ENCODE measurements around the gene COL4A2.

COL4A2 gene

DNA sequence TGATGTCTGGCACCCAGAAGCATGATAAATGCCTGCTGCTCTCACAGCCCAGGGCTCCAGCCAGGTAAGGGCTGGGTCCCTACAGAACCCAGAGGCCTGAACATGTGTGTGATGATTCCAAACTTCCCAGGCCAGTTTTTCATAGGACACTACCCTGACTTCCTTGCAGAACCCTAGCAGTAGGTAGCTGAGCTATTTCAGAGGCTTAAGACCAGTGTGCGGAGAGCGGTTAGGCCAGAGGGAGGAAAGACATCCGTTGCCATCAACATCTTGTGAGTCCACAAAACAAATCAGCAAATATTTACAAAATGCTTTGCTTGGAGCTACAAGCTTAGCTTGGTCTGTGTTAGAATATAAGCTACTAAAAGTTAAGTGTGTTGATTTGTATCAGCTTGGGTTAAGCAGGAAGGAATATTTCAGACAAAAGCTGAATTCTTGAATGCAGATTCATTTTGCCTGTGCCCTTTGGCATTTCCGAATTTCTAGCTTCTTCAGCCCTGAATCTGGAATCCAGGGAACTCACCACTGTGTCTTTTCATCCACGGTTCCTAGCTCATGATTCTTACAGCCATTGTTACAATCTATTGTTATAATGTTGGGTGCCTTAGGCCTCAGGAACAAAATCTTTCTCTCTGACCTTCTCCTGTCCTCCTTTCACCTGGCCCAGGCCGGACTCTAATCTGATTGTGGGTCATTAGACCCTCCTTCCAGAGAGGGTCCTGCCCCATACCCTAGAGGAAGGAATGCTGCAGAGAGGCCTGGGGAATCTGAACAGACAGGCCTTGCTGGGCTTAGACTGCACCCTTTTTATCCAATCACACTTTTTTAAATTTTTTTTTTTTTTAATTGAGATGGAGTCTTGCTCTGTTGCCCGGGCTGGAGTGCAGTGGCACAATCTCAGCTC lies 242.1 kb downstream of the COL4A2 start:
- no peak for DNase-seq

DNA sequence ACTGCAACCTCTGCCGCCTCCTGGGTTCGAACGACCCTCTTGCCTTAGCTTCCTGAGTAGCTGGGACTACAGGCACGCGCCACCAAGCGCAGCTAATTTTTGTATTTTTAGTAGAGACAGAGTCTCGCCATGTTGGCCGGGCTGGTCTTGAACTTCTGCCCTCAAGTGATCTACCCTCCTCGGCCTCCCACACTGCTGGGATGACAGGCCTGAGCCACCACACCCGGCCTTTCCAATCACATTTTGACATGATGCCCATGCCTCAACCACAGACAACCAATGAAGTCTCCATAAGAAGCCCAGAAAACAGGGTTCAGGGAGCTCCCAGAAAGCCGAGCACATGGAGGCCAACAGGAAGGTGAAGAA lies 242.7 kb downstream of the COL4A2 start:
- DNase-seq: no peak

DNA sequence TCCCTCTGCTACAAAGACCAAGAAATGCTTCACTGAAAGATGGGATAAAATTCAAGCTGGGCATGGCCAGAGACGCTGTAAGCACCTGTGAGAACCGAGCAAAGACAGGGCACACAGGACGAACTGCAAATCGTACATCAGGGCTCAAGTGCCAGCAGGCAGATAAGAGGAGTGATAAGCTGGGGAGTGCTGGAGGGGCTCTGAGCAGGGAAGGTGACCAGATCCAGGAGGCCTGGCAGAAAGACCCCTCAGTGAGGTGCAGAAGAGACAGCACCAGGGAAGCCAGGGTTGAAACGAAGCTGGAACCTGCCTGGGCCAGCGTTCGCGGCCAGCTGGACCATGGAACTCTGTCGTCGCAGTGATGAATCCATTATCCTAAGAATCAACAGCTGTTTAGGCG lies 244.2 kb downstream of the COL4A2 start:
- DNase-seq: no peak

DNA sequence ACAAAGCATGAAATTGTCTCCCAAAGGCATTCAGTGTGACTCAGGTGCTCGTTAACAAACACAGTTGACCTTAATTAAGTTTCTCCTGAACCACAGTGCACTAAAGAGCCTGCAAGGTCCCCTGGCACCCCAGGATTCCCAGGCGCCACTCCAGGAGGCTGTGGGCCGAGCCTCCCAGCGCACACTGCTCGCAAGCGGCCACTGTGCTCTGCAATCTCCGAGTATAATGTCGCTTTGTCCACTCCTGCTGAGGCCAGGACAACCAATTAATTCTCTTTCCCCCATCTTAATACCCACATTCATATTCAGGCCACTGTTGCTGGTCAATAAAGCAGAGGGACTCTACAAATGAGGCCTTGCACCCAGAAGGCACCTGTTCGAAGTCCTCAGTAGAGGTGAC lies 245.7 kb downstream of the COL4A2 start:
- no peak for DNase-seq

DNA sequence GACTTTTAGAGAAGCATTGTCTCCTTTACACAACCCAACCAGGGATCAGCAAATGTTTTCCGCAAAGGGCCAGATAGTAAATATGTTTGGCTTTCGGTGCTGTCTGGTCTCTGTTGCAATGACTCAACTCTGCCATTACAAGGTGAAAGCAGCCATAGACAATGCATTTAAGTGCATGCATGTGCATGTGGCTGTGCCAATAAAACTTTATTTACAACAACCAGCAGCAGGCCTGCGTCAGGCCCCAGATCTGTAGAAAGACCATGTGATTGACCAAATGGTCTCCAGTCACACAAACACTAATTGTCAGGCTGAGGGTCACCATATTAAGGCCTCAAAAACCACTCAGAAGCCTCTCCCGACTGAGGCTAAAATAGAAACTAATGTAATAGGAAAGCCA lies 246.3 kb downstream of the COL4A2 start:
- no peak for DNase-seq

DNA sequence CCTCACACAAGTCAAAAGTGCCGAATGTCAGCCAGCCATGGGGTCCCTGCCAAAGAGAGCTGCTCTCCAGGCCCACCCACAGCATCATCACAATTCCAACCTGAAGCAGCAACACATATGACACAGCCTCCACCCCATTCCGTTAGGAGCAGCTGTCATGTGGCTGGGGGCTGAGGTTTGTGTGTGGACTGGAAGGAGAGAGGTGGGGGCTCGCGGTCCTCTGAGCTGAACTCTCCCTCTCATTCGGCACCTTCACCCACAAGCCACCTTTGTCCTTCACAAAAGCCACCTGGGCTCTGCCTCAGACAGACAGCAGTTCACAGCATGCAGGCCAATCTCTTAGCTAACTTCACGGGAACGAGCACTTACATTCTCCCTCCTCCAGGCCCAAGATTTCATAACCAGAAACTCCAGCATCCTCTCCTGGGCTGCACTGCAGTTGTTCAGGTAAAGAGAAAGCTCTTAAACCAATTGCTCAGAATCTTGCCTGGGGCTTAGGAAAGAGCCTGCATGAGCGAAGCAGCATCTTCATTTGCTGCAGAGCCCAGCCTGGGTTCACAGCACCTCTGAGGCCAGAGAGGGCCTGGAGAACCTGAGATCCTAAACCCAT lies 247.2 kb downstream of the COL4A2 start:
- no peak for DNase-seq

DNA sequence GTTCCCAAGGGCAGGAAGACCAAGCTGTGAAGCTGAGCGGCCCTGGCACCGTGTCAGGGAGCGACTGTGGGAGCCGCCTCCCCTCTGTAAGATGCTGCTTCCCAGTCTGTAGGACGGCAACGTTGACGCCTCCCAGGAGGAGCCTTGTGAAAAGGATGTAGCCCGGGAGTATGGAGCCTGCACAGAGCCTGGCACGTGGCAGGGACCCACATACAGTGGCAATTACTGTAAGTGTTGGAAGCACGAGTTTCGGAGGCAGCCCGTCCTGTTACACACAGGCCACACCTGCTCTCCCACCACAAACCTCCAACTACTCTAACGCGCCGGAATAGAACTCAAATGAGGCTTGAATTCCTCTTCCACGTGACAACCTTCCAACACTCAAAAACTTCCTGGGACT lies 247.9 kb downstream of the COL4A2 start:
- no peak for DNase-seq

DNA sequence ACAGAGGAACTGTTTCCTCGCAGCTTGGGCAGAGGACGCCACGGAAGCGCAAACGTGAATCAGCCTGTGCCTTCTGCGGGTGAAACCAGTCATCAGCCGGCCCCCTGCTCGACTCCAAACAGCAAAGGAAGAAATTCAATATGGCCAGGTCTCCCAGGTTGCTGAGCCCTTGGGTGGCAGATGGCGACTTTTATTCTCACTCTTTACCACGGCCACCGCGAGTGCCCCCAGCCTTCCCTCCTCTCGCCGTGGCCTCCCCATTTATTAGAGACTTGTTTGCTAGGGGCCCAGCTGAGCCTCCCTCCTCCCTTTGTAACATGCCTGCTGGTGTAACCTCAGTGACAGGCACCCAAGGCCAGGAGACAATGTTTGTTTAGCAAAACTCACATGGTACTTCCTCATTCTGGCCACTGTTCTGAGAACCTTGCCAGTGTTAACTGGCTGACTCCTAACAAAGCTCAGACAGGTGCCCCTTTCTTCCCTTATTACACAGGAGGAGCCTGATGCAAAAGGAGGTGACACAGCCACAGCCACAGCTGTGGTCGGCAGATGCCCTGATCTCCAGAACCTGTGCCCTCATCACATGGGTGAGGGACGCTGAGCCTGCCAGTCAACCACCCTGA lies 248.6 kb downstream of the COL4A2 start:
- DNase-seq: no peak

DNA sequence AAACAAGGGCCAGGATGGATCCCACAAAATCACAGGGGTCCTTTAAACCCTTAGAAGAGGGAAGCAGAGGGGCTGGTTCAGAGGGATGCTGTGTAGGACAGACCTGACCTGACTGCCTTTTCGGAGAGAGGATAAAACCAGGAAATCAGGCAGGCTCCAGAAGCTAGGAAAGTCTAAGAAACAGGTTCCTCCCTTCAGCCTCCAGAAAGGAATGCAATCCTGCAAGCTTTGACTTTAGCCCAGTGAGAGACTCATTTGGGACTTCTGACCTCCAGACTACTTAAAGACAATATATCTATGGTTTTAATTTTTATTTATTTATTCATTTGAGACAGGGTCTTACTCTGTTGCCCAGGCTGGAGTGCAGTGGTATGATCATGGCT lies 249.1 kb downstream of the COL4A2 start:
- no peak for DNase-seq

DNA sequence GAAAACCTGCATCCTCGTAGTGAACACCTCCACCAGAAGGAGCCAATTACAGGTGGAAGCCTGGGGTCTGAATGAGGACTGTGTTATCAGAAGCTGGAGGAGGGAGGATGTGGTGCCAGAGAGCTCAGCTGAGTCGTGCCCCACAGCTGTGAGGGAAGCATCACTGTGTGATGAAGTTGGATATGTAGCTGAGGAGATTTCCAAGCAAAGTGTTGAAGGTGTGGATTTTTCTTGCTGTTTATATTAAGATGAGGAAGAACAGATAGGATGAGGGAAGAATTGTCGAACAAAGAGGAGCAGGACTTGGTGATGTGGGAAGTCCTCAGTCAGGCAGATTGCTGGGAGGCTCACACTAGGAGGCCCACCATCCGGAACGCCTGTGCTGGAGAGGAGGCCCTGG lies 250.0 kb downstream of the COL4A2 start:
- no peak for DNase-seq

DNA sequence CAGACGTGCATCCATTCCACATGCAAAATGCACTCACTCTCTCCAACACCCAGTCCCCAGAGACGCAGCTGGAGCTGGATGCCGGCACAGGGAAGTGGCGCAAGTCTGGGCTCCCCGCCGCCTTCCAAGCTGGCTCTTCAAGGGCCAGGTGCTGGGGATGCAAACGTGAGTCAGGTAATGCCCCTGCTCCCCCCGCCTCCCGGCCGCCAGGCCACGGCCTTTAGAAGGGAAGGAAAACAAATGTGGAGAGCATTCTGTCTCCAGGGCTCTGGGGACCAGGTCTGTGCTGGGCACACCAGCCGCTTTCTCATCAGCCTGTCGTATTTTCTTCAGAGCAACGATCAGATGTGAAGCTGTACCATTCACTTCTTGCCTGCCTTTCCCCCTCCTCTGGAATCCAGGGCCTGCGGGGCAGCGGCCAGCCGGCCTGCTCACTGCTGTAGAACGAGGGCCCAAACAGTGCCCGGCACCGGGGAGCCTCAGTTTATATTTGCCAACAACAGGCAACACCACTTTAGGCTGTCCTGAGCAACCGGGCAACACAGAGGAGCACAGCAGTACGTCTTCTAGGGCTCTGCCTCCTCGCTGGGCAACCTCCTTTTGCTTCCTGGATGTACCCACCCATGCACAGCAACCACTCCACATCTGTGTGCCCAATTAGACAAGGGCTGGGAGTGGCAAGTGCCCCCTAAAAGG lies 250.7 kb downstream of the COL4A2 start:
- no peak for DNase-seq

DNA sequence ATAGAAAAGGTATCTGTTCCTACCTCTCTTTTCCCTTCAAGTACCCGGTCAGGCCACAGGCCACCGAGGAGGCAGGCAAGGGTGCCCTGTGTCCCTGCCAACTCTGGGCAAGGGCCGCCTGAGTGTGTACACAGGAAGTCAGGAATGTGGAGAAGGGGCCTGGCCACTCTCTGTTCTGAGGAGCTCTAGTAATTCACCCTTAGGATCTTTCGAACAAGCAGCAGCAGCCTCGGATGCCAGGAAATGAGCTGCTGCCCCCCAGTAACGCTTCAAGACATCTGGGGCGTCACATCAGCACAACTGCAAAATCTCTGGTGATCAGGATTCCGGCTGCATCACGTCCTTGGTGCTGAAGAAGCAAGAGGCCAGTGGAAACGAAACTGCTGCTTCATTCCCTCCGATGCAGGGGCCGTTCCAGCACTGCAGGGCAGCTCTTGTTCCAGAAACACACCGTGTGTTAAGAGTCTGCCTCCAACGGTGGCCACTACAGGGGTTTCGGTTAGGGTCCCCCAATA lies 252.4 kb downstream of the COL4A2 start:
- DNase-seq: no peak

DNA sequence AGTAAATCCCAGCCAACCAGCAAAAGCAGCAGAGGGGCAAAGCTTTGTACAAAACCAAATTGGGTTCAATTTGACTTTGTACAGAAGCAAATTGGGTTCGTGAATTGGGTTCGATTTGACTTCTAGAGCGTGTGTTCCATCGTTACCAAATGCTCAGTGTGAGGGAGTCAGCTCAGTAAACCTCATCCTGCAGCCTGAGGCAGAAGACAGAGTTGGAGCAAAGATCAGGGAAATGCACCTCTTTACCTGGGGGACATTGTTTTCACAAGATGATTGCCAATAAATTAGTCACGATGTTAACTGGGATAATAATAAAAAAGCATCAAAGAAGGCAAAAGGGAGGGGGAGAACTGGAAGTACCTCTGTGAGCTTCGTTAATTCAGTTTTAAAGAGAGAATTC lies 252.9 kb downstream of the COL4A2 start:
- no peak for DNase-seq

DNA sequence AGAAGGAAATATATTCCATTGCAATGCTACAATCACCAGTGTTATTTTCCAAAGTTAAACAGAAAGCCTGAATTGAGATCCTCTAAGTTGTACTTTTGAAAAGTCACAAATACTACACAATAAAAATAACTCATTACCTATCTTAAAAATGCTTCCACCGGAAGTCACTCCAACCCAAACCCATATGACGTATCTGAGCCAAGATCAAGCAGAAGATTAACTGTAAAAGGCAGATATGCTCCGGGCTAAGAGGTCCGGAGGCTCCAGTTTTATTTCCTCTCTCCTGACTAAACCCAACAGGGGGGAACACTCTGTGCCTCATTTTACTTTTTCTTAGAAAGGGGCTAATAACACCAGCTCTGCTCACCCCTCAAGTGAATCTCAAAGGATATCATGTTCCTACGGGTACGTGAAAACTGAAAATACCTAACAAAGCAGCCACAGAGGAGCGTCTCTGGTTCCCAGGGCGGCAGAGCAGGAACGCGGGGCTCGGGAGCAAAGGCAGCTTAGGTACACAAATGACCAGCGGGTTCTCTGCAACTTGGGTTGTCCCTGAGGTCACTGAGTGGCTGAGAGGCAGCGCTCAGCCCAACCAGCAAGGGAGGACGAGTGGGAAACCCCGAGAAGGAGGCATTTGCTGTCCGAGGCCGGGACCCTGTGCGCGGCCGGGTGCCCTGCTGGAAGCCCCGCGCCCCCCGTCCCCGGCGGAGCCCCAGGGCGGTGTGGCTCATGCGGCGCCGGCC lies 253.7 kb downstream of the COL4A2 start:
- no peak for DNase-seq

DNA sequence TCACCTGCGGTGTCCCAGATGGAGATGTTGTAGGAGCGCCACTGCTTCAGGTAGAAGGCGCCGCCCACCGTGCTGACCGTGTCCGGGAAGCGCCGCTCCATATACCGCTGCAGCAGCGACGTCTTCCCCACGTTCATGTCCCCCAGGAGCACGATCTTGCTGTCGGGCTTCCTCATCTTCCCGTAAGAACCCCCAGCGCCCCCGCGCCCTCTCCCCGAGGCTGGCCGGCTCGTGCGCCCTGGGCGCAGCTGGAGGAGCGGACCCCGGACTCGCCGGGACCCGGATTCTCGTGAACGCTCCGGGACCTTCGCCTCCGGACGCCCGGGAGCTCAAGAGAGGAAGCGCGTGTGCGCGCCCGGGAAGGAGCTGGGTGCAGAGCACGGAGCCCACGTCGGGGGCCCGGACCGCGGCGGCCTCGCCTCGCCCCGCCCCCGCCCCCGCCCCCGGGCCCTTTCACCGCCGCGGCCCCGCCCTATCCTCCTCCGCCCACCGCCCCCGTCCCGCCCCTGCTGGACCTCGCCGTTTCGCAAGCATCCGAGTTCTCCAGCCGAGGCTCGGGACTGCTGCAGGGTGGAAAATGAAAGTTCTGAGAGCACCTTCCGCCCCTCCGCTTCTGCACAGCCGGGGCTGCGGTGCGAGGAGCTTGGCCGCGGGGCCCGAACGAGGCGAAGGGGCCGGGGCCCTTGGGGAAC lies 254.4 kb downstream of the COL4A2 start, which contains the start of gene RAB20:
Gene RAB20 (minus strand): TSS at position 379 of the 692 bp plus-strand sequence. CDS start 203 bp downstream, at position 176.
- peak; percentile 48 for DNase-seq

DNA sequence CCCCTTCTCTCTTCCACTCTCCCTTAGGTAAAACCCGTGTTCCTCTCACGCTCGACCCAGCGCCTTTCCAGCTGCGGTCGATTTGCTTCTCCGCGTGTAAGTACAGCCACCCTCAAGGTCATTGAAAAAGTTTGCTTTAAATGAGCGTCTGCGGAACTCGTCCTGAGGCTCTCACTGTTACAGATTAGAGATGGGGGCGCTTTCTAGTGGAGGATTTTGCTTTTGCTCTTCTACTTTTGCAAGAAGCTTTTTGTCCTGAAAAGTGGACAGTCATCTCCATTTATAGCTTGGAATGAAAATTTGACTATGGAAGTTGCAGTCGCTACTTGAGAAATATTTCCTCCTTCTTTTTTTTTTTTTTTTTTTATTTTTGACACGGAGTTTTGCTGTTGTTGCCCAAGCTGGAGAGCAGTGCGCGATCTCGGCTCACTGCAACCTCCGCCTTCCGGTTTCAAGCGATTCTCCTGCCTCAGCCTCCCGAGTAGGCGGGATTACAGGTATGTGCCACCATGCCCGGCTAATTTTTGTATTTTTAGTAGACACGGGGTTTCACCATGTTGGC lies 255.0 kb downstream of the COL4A2 start:
- DNase-seq: no peak

Measured in stimulated activated naive CD4-positive, alpha-beta T cell treated with Interleukin-2 at 50 U/mL for 16 hours (primary cell).